ENCODE measurements around the gene TIA1.

Gene TIA1

DNA sequence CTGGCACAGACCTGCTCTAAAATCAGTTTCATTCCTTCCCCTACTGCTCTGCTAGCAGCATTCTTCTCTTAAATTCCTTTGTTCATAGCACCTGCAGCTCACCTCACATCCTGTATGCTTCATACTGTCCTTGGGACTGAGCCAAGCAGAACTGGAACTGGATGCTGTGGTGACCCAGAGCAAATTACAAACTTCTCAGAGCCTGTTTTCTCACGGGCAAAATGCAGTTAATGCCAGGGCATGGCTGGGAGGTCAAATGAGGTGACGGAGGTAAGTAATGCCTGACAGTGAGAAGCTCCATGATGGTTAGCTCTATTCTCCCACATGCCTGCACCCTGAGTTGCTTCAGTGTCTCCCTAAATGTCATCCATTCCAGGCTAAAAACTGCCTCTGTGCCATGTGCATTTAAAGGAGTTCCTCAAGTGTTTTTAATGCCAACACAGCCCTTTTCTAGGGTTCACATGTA, 87.3 kb downstream of the TIA1 start:
- no peak for DNase-seq (ENCODE audit: low read depth in 1 of 2, low spot score in 1 of 2)

DNA sequence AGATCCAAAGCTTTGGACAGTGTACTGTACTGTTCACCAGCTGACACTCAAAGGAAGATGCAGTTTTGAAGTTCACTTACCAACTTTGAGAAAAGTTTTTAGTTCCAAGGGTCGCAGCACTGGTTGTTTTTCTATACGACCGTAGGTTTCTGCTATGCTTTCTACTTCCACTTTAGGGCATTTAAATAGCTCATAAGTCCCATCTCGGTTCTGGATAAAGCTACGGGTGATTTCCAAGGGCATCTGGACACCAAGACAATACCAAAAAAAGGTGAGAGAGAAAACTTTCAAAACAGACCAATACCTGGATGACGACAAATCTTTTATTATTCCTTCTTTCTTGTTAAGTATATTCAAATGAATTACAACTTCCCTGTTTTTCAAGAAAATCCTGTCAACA, 87.9 kb downstream of the TIA1 start:
- no peak for DNase-seq (ENCODE audit: low read depth in 1 of 2, low spot score in 1 of 2)

Measured in activated T-helper 1 cell treated with anti-CD3 and anti-CD28 coated beads, Interleukin-2, amount 50 U/mL, for 16 hours (primary cell).